Measurements from ENCODE around the gene CWH43. TPM values are rescaled to one million over a fixed set of nuclear protein-coding genes. Genes with fewer than 3 reads are reported as not detected.
A peak's percentile ranks its signal among the peaks of the same experiment; 100 is the strongest.
"Not testable (repeated sequence)": the region's sequence is repeated elsewhere in the genome, so short reads cannot be mapped to it uniquely, and the experiment has no call there.

Gene CWH43
- polyA plus RNA-seq, 6 donors from 2014 or later: not detected

DNA sequence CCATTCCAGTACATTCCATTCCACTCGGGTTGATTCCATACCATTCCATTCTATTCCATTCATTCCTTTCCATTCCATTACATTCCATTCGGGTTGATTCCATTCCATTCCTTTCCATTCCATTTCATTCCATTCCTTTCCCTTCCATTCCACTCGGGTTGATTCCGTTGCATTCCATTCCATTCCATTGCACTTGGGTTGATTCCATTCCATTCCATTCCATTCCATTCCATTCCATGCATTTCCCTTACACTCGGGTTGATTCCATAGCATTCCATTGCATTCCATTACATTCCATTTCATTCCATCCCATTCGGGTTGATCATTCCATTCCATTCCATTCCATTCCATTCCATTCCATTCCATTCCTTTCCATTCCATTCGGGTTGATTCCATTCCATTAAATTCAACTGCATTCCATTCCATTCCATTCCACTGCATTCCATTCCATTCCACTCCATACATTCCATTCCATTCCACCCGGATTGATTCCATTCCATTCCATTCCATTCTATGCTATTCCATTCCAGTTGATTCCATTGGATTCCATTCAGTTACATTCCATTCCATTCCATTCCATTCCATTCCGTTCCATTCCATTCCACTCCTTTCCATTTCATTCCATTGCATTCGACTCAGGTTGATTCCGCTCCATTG, 119.3 kb downstream of the CWH43 start:
- Mint-ChIP-seq H3K9me3 (peaks cover 67 to 85% (median 72%) of the 10 kb centered on the region in 7 donors), H3K36me3 (peaks cover 58 to 78% of the 10 kb centered on the region in 2 donors), H3K4me1 (peaks cover 11 to 51% (median 17%) of the 10 kb centered on the region in 3 donors)
- not testable (repeated sequence) for ATAC-seq (ENCODE audit: low read depth in 2 of 2); DNase-seq; H3K27me3 Mint-ChIP-seq; H3K4me3 Mint-ChIP-seq; H3K27ac Mint-ChIP-seq

DNA sequence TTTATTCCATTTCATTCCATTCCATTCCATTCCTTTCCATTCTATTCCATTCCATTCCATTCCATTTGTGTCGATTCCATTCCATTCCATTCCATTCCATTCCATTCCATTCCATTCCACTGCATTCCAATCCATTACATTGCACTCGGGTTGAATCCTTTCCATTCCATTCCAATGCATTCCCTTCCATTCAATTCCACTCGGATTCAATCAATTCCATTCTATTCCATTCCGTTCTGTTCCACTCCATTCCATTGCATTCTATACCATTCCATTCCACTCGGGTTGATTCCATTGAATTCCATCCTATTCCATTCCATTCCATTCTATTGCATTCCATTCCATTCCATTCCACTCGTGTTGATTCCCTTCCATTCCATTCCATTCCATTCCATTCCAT, 121.2 kb downstream of the CWH43 start:
- peaks cover 61 to 87% of the 10 kb centered on the region in 2 donors for H3K36me3 Mint-ChIP-seq
- DNase-seq: not testable (repeated sequence)

DNA sequence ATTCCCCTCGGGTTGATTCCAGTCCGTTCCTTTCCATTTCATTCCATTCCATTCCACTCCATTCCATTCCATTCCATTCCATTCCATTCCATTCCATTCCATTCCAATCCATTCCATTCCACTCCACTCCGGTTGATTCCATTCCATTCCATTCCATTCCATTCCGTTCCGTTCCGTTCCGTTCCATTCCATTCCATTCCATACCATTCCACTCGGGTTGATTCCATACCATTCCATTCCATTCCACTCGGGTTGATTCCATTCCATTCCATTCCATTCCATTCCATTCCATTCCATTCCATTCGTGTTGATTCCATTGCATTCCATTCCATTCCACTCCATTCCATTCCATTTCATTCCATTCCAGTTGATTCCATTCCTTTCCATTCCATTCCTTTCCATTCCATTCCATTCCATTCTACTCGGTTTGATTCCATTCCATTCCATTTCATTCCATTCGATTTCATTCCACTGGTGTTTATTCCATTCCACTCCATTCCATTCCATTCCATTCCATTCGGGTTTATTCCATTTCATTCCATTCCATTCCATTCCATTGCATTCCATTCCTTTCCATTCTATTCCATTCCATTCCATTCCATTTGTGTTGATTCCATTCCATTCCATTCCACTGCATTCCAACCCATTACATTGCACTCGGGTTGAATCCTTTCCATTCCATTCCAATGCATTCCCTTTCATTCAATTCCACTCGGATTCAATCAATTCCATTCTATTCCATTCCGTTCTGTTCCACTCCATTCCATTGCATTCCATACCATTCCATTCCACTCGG, 122.3 kb downstream of the CWH43 start:
- H3K4me3 Mint-ChIP-seq, H3K27ac Mint-ChIP-seq, H3K27me3 Mint-ChIP-seq, DNase-seq: not testable (repeated sequence)
- Mint-ChIP-seq H3K36me3 (peaks cover 53 to 87% of the 10 kb centered on the region in 2 donors), H3K9me3 (peaks cover 65 to 93% (median 84%) of the 10 kb centered on the region in 7 donors), H3K4me1 (peaks cover 8 to 46% (median 17%) of the 10 kb centered on the region in 3 donors)
- ATAC-seq (ENCODE audit: low read depth in 2 of 2): peak; percentile 46 to 47

More for the DNA sequence above, 121.2 kb downstream of the CWH43 start:
- Mint-ChIP-seq H3K9me3 (peaks cover 70 to 93% (median 86%) of the 10 kb centered on the region in 7 donors), H3K4me1 (peaks cover 11 to 54% (median 19%) of the 10 kb centered on the region in 3 donors)
- H3K27ac Mint-ChIP-seq; ATAC-seq (ENCODE audit: low read depth in 2 of 2); H3K4me3 Mint-ChIP-seq; H3K27me3 Mint-ChIP-seq: not testable (repeated sequence)

DNA sequence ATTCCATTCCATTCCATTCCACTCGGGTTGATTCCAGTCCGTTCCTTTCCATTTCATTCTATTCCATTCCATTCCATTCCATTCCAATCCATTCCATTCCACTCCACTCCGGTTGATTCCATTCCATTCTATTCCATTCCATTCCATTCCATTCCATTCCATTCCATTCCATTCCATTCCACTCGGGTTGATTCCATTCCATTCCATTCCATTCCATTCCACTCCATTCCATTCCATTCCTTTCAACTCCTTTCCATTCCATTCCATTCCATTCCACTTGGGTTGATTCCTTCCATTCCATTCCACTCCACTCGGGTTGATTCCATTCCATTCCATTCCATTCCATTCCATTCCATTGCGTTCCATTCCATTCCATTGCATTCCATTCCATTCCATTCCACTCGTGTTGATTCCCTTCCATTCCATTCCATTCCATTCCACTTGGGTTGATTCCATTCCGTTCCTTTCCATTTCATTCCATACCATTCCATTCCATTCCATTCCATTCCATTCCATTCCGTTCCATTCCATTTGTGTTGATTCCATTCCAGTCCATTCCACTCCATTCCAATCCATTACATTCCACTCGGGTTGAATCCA, 123.6 kb downstream of the CWH43 start:
- not testable (repeated sequence) for DNase-seq, H3K4me3 Mint-ChIP-seq, H3K27me3 Mint-ChIP-seq
- peaks cover 62 to 93% (median 81%) of the 10 kb centered on the region in 7 donors for H3K9me3 Mint-ChIP-seq
- H3K36me3 Mint-ChIP-seq: peaks cover 46 to 83% of the 10 kb centered on the region in 2 donors
- peak; percentile 18 to 22 for ATAC-seq (ENCODE audit: low read depth in 2 of 2)
- peaks cover 7 to 36% (median 16%) of the 10 kb centered on the region in 3 donors for H3K4me1 Mint-ChIP-seq
- H3K27ac Mint-ChIP-seq: peak overlapping the region in 1 of 6 donors; percentile 0

DNA sequence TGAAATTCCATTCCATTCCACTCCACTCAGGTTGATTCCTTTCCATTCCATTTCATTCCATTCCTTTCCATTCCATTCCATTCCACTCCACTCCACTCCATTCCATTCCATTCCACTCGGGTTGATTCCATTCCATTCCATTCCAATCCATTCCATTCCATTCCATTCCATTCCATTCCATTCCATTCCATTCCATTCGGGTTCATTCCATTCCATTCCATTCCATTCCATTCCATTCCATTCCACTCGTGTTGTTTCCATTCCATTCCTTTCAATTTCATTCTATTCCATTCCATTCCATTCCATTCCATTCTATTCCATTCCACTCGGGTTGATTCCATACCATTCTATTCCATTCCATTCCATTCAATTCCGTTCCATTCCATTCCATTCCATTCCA, 124.5 kb downstream of the CWH43 start:
- Mint-ChIP-seq H3K4me1 (peaks cover 3 to 29% (median 15%) of the 10 kb centered on the region in 3 donors), H3K9me3 (peaks cover 58 to 93% (median 81%) of the 10 kb centered on the region in 7 donors), H3K36me3 (peaks cover 40 to 81% of the 10 kb centered on the region in 2 donors)
- not testable (repeated sequence) for DNase-seq, H3K27ac Mint-ChIP-seq, H3K4me3 Mint-ChIP-seq, H3K27me3 Mint-ChIP-seq
- ATAC-seq (ENCODE audit: low read depth in 2 of 2): peak; percentile 36 to 39

Other genes starting within 250 kb of the CWH43 start
- 10 to 100 TPM; 24.4 to 49.5 (median 37.9) TPM for gene FRYL, start 206.0 kb upstream of the CWH43 start, polyA plus RNA-seq (ENCODE audit: low read depth in 6 of 6)
- 100 to 1,000 TPM; 190 to 222 (median 202) TPM for gene OCIAD1, start 155.2 kb upstream of the CWH43 start, polyA plus RNA-seq (ENCODE audit: low read depth in 6 of 6)
- 100 to 1,000 TPM; 156 to 182 (median 166) TPM for gene OCIAD2, start 79.5 kb upstream of the CWH43 start, polyA plus RNA-seq (ENCODE audit: low read depth in 6 of 6)